Measurements from ENCODE around the gene SLC12A1.

Gene SLC12A1

GRCh38 chr15:48191574-48192225, 14.4 kb upstream of the SLC12A1 start, which contains the start of gene CTXN2:
CTXN2 (plus strand) TSS chr15:48191665; CDS start chr15:48201301, 9,636 bp downstream.
- no peak for DNase-seq (ENCODE audit: low read depth in 2 of 2)
- no peak within 1 kb of the TSS for H3K4me3 ChIP-seq (replicated peaks in 1 of 2; ENCODE audit: low read depth in 2 of 2, low read length in 2 of 2)
- TF ChIP-seq CTCF (IDR thresholded peaks at IDR 0.05; ENCODE audit: low read depth, low read length), result no peak

- TF ChIP-seq CTCF (IDR thresholded peaks at IDR 0.05; ENCODE audit: low read depth, low read length), result no peak
- DNase-seq (ENCODE audit: low read depth in 2 of 2), result no peak
- H3K4me3 ChIP-seq (replicated peaks in 1 of 2; ENCODE audit: low read depth in 2 of 2, low read length in 2 of 2), result no peak overlapping the region
These were observed 4.0 kb upstream of the SLC12A1 start for GRCh38 chr15:48202068-48202467.

- no peak overlapping the region for H3K4me3 ChIP-seq (replicated peaks in 1 of 2; ENCODE audit: low read depth in 2 of 2, low read length in 2 of 2)
- TF ChIP-seq CTCF (IDR thresholded peaks at IDR 0.05; ENCODE audit: low read depth, low read length), result no peak
- no peak for DNase-seq (ENCODE audit: low read depth in 2 of 2)
These were observed 15.2 kb downstream of the SLC12A1 start for GRCh38 chr15:48221261-48221660.

- no peak for TF ChIP-seq CTCF (IDR thresholded peaks at IDR 0.05; ENCODE audit: low read depth, low read length)
- H3K4me3 ChIP-seq (replicated peaks in 1 of 2; ENCODE audit: low read depth in 2 of 2, low read length in 2 of 2), result no peak overlapping the region
- DNase-seq (ENCODE audit: low read depth in 2 of 2), result no peak
These were observed 15.8 kb downstream of the SLC12A1 start for GRCh38 chr15:48221885-48222284.

GRCh38 chr15:48222627-48223026, 16.5 kb downstream of the SLC12A1 start:
- no peak for TF ChIP-seq CTCF (IDR thresholded peaks at IDR 0.05; ENCODE audit: low read depth, low read length)
- H3K4me3 ChIP-seq (replicated peaks in 1 of 2; ENCODE audit: low read depth in 2 of 2, low read length in 2 of 2), result no peak overlapping the region
- no peak for DNase-seq (ENCODE audit: low read depth in 2 of 2)

GRCh38 chr15:48225771-48226170, 19.7 kb downstream of the SLC12A1 start:
- no peak for DNase-seq (ENCODE audit: low read depth in 2 of 2)
- no peak for TF ChIP-seq CTCF (IDR thresholded peaks at IDR 0.05; ENCODE audit: low read depth, low read length)
- H3K4me3 ChIP-seq (replicated peaks in 1 of 2; ENCODE audit: low read depth in 2 of 2, low read length in 2 of 2), result no peak overlapping the region

GRCh38 chr15:48230498-48230897, 24.4 kb downstream of the SLC12A1 start:
- H3K4me3 ChIP-seq (replicated peaks in 1 of 2; ENCODE audit: low read depth in 2 of 2, low read length in 2 of 2), result no peak overlapping the region
- DNase-seq (ENCODE audit: low read depth in 2 of 2), result no peak
- no peak for TF ChIP-seq CTCF (IDR thresholded peaks at IDR 0.05; ENCODE audit: low read depth, low read length)

Data from cardiac fibroblast (primary cell).